H9 (cell line): ENCODE data around the gene ETV3L. TPM values are rescaled to one million over a fixed set of nuclear protein-coding genes. Genes with fewer than 3 reads are reported as not detected.

ENCODE experiments used
- DNase-seq: peaks from one replicate; pipeline ENCODE4 v3.0.0-alpha.2; 2017
- H2AFZ ChIP-seq: one replicate; pipeline ENCODE4 v1.6.1; 2013; ENCODE audit warnings: mild to moderate bottlenecking, low read length, control low read depth, moderate library complexity
- H2AK5ac ChIP-seq: 2 replicates; pipeline ENCODE4 v1.6.1; 2013; ENCODE audit warnings: low read length, control low read depth, mixed read lengths; ENCODE audit not compliant: insufficient read length
- H2BK120ac ChIP-seq: one replicate; pipeline ENCODE4 v1.6.1; 2013; ENCODE audit warnings: low read depth, mild to moderate bottlenecking, low read length, control low read depth, inconsistent platforms; ENCODE audit not compliant: poor library complexity, severe bottlenecking
- H2BK12ac ChIP-seq: 2 replicates; pipeline ENCODE4 v1.6.1; 2013; ENCODE audit warnings: low read length, control low read depth, mixed read lengths, low read depth; ENCODE audit not compliant: insufficient read length
- H2BK15ac ChIP-seq: 2 replicates; pipeline ENCODE4 v1.6.1; 2013; ENCODE audit warnings: low read depth, low read length, control low read depth
- H2BK20ac ChIP-seq: one replicate; pipeline ENCODE4 v1.6.1; 2013; ENCODE audit warnings: low read depth, mild to moderate bottlenecking, low read length, control low read depth, inconsistent platforms; ENCODE audit not compliant: poor library complexity, severe bottlenecking
- H2BK5ac ChIP-seq: 2 replicates; pipeline ENCODE4 v1.6.1; 2013; ENCODE audit warnings: low read length, control low read depth, mixed read lengths; ENCODE audit not compliant: insufficient read length
- H3K14ac ChIP-seq: 2 replicates; pipeline ENCODE4 v1.6.1; 2013; ENCODE audit warnings: low read length, control low read depth; ENCODE audit not compliant: insufficient read depth
- H3K18ac ChIP-seq: 2 replicates; pipeline ENCODE4 v1.6.1; 2013; ENCODE audit warnings: low read depth, mild to moderate bottlenecking, mixed read lengths, low read length, control low read depth; ENCODE audit not compliant: insufficient read length
- H3K23ac ChIP-seq: 2 replicates; pipeline ENCODE4 v1.6.1; 2013; ENCODE audit warnings: low read length, control low read depth, mixed read lengths, low read depth; ENCODE audit not compliant: insufficient read length
- H3K23me2 ChIP-seq: 2 replicates; pipeline ENCODE4 v1.6.1; 2013; ENCODE audit warnings: low read depth, mild to moderate bottlenecking, mixed read lengths, low read length, control low read depth; ENCODE audit not compliant: insufficient read length, poor library complexity, severe bottlenecking
- H3K27ac ChIP-seq: 2 replicates; pipeline ENCODE4 v1.5.1; 2013; ENCODE audit warnings: low read length, control low read depth, mixed read lengths, low read depth; ENCODE audit not compliant: insufficient read length
- H3K27me3 ChIP-seq: 2 replicates; pipeline ENCODE4 v1.6.1; 2013; ENCODE audit warnings: low read length, control low read depth, inconsistent platforms; ENCODE audit not compliant: insufficient read depth
- H3K4ac ChIP-seq: 2 replicates; pipeline ENCODE4 v1.6.1; 2013; ENCODE audit warnings: low read depth, mild to moderate bottlenecking, control low read depth, inconsistent platforms, low read length, moderate library complexity
- H3K4me1 ChIP-seq: 2 replicates; pipeline ENCODE4 v1.6.1; 2013; ENCODE audit warnings: low read length, control low read depth, inconsistent platforms; ENCODE audit not compliant: insufficient read depth
- H3K4me2 ChIP-seq: 2 replicates; pipeline ENCODE4 v1.6.1; 2013; ENCODE audit warnings: low read length, control low read depth, mixed read lengths; ENCODE audit not compliant: insufficient read length, insufficient read depth
- H3K56ac ChIP-seq: 2 replicates; pipeline ENCODE4 v1.6.1; 2013; ENCODE audit warnings: low read depth, mild to moderate bottlenecking, mixed read lengths, low read length, control low read depth; ENCODE audit not compliant: insufficient read length
- H3K79me1 ChIP-seq: 2 replicates; pipeline ENCODE4 v1.6.1; 2013; ENCODE audit warnings: low read depth, mild to moderate bottlenecking, moderate library complexity, low read length, control low read depth, inconsistent platforms; ENCODE audit not compliant: insufficient read depth, poor library complexity, severe bottlenecking
- H3K79me2 ChIP-seq: 2 replicates; pipeline ENCODE4 v1.6.1; 2013; ENCODE audit warnings: low read length, control low read depth, inconsistent platforms; ENCODE audit not compliant: insufficient read depth
- H3K9ac ChIP-seq: 2 replicates; pipeline ENCODE4 v1.6.1; 2013; ENCODE audit warnings: low read length, control low read depth, mixed read lengths; ENCODE audit not compliant: insufficient read length; ENCODE audit errors: extremely low read depth
- H3K9me3 ChIP-seq: one replicate; pipeline ENCODE4 v1.6.1; 2013; ENCODE audit warnings: low read depth, low read length, inconsistent platforms; ENCODE audit not compliant: control insufficient read depth
- H3T11ph ChIP-seq: one replicate; pipeline ENCODE4 v1.6.1; 2013; ENCODE audit warnings: mild to moderate bottlenecking, low read length, control low read depth, inconsistent platforms
- H4K20me1 ChIP-seq: one replicate; pipeline ENCODE4 v1.6.1; 2013; ENCODE audit not compliant: control insufficient read depth, insufficient read length, insufficient read depth
- H4K5ac ChIP-seq: 2 replicates; pipeline ENCODE4 v1.6.1; 2013; ENCODE audit warnings: low read depth, mild to moderate bottlenecking, mixed read lengths, low read length, control low read depth; ENCODE audit not compliant: insufficient read length
- H4K8ac ChIP-seq: replicated peaks from 2 replicates; pipeline ENCODE4 v1.6.1; 2013; ENCODE audit warnings: low read length, control low read depth, mixed read lengths, low read depth; ENCODE audit not compliant: insufficient read length
- H4K91ac ChIP-seq: 2 replicates; pipeline ENCODE4 v1.6.1; 2013; ENCODE audit warnings: low read depth, mild to moderate bottlenecking, moderate library complexity, mixed read lengths, low read length, control low read depth; ENCODE audit not compliant: insufficient read length
- H3K27ac Mint-ChIP-seq, 3 experiments: 2 replicates in 2 of 3; 3 replicates in 1 of 3; pipeline ENCODE4 v1.8.0; 2020 to 2021; ENCODE audit warnings: mixed read lengths in 3 of 3, mild to moderate bottlenecking in 1 of 3, moderate library complexity in 1 of 3
- H3K27me3 Mint-ChIP-seq: 2 replicates; pipeline ENCODE4 v1.8.0; 2021; ENCODE audit warnings: low read depth, mild to moderate bottlenecking, moderate library complexity, mixed read lengths
- H3K36me3 Mint-ChIP-seq, 3 experiments: 2 replicates in 2 of 3; 3 replicates in 1 of 3; pipeline ENCODE4 v1.8.0; 2020 to 2021; ENCODE audit warnings: low read depth in 3 of 3, mixed read lengths in 3 of 3; ENCODE audit not compliant: insufficient read depth in 1 of 3
- H3K4me1 Mint-ChIP-seq, 2 experiments: 2 replicates each; pipeline ENCODE4 v1.8.0; 2020; ENCODE audit warnings: mixed read lengths in 2 of 2
- H3K4me3 Mint-ChIP-seq, 2 experiments: 2 replicates in 1 of 2; 3 replicates in 1 of 2; pipeline ENCODE4 v1.8.0; 2020 to 2021; ENCODE audit warnings: mild to moderate bottlenecking in 2 of 2, mixed read lengths in 2 of 2, moderate library complexity in 1 of 2
- H3K9me3 Mint-ChIP-seq, 2 experiments: 2 replicates in 1 of 2; 3 replicates in 1 of 2; pipeline ENCODE4 v1.8.0; 2020; ENCODE audit warnings: mild to moderate bottlenecking in 2 of 2, mixed read lengths in 2 of 2, moderate library complexity in 1 of 2
- CTCF ChIP-seq: fragments of 200-600 bp; sonication (generic); conservative IDR thresholded peaks from 3 replicates; pipeline ENCODE4 v1.8.0; 2021; ENCODE audit warnings: antibody characterized with exemption, mild to moderate bottlenecking
- WGBS: extraction: QIAGEN DNeasy Blood & Tissue Kit; methylation state at CpG from one replicate; pipeline ENCODE4 v1.1.7; 2013; ENCODE audit warnings: missing lambda C conversion rate, low lambda C conversion rate, mixed read lengths; ENCODE audit not compliant: insufficient read length; ENCODE audit errors: extremely low coverage; 5-methylcytosine and 5-hydroxymethylcytosine counted together
- total RNA-seq: library from RNA; stranded (reverse); gene quantifications from 2 replicates; pipeline ENCODE4 v1.2.1, GENCODE V29; 2021

ETV3L gene
- total RNA-seq, 1 experiment from 2014 or later = 0.96 TPM

- no peak overlapping the region for H2BK20ac ChIP-seq
- no peak overlapping the region for H3K4me2 ChIP-seq
- H2BK12ac ChIP-seq = no peak overlapping the region
- peaks cover 3% of the 10 kb centered on the region; the same call in 1 of the 2 replicates for H3K27me3 ChIP-seq
- H3K27ac ChIP-seq = no peak overlapping the region
- Mint-ChIP-seq H3K4me3 (no peak overlapping the region), H3K27me3 (no peaks in the 10 kb centered on the region), H3K27ac (no peak overlapping the region), H3K4me1 (peaks cover 48 to 53% of the 10 kb centered on the region in 2 experiments), H3K36me3 (peaks cover 0 to 2% (median under 1%) of the 10 kb centered on the region in 3 experiments; a peak in 3 of 7 replicates), H3K9me3 (no peaks in the 10 kb centered on the region)
- no peak for TF ChIP-seq CTCF
- no peak overlapping the region for H3K9ac ChIP-seq
- H3K18ac ChIP-seq = no peak overlapping the region
- H3K79me2 ChIP-seq = peaks cover 8% of the 10 kb centered on the region; the same call in 1 of the 2 replicates
- H3K9me3 ChIP-seq = no peaks in the 10 kb centered on the region
- no peak overlapping the region for H3K56ac ChIP-seq
- no peak overlapping the region for H4K5ac ChIP-seq
- no peak overlapping the region for H2BK15ac ChIP-seq
- no peaks in the 10 kb centered on the region for H4K20me1 ChIP-seq
- no peak overlapping the region for H3K23ac ChIP-seq
- H3K4ac ChIP-seq = no peak overlapping the region
- H3K4me1 ChIP-seq = peaks cover 4% of the 10 kb centered on the region; the same call in 1 of the 2 replicates
- H2AK5ac ChIP-seq = no peak overlapping the region
- H3K14ac ChIP-seq = no peak overlapping the region
- peaks cover 2% of the 10 kb centered on the region for H3K79me1 ChIP-seq
- WGBS = no CpG with 5 or more reads among the region's 4 CpGs
- no peak overlapping the region for H4K91ac ChIP-seq
- no peak overlapping the region for H4K8ac ChIP-seq
- H3K23me2 ChIP-seq = peaks cover 13% of the 10 kb centered on the region
- no peak overlapping the region for H2BK5ac ChIP-seq
- no peak overlapping the region for H2BK120ac ChIP-seq
- H2AFZ ChIP-seq = no peak overlapping the region
- DNase-seq = no peak
- no peak overlapping the region for H3T11ph ChIP-seq
Observed at GRCh38 chr1:157141212-157141855, 41.7 kb upstream of the ETV3L start.
